ENCODE data around the gene MROH2A. TPM values are rescaled to one million over a fixed set of nuclear protein-coding genes. Genes with fewer than 3 reads are reported as not detected.

MROH2A gene
- total RNA-seq, 1 experiment from 2014 or later = not detected

DNA sequence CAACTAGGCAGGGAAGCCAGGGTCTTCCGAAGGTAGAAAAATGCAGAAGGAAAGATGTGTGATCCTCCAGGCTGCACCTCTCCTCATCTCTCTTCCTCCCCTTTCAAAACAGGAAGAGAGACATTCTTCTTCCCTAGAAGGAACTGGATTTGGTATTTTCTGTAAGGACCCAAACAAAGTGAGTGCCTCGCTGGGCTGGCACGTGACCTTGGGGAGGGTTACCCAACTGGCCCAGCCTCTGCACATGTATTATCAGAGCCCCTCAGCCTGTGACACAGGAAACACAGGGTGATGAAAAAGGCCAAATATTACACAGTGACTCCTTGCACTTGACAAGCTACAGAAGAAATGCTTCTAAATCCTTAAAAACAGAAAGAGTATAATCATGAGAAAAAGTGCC lies 73.9 kb downstream of the MROH2A start:
- ChIA-PET CTCF (no interaction called here), POLR2A (no interaction called here), RAD21 (ENCODE audit: low non-redundant PET in 1 of 2, low total read pairs in 2 of 2, uncharacterized antibody in 2 of 2, unreplicated experiment in 2 of 2) (no interaction called here)
- intact Hi-C loops (cut with micrococcal nuclease) = no loop called here
- Histone ChIP-seq H3K4me3 (replicated peaks in 1 of 2; ENCODE audit: low read depth in 1 of 2, low read length in 2 of 2) (no peak overlapping the region), H3K36me3 (ENCODE audit: control insufficient read depth in 1 of 2, insufficient read depth in 2 of 2, low read length in 2 of 2) (peaks cover 40 to 65% of the 10 kb centered on the region in 2 experiments), H2AFZ (ENCODE audit: low read depth, low read length, poor library complexity, severe bottlenecking) (no peak overlapping the region), H3K4me1 (ENCODE audit: control insufficient read depth in 1 of 2, insufficient read depth in 2 of 2, low read length in 2 of 2) (peaks cover 7 to 20% of the 10 kb centered on the region in 2 experiments), H3K4me2 (ENCODE audit: low read length) (no peak overlapping the region), H3K27ac (ENCODE audit: low read depth, low read length) (no peak overlapping the region), H3K9ac (ENCODE audit: low read length) (no peak overlapping the region), H4K20me1 (ENCODE audit: insufficient read depth) (no peaks in the 10 kb centered on the region), H3K9me3 (ENCODE audit: control insufficient read depth in 1 of 2, insufficient read depth in 1 of 2, low read depth in 1 of 2, low read length in 2 of 2) (no peaks in the 10 kb centered on the region), H3K27me3 (ENCODE audit: insufficient read depth, low read length) (no peaks in the 10 kb centered on the region), H3K79me2 (ENCODE audit: insufficient read depth, low read length) (peaks cover 72% of the 10 kb centered on the region), H3K9me2 (ENCODE audit: insufficient read depth) (no peaks in the 10 kb centered on the region)
- ATAC-seq (no peak), DNase-seq (ENCODE audit: low read depth, low spot score) (no peak)
- BruUV-seq (replicated peaks) = no TSS peak
- TF ChIP-seq, protein P1, sequence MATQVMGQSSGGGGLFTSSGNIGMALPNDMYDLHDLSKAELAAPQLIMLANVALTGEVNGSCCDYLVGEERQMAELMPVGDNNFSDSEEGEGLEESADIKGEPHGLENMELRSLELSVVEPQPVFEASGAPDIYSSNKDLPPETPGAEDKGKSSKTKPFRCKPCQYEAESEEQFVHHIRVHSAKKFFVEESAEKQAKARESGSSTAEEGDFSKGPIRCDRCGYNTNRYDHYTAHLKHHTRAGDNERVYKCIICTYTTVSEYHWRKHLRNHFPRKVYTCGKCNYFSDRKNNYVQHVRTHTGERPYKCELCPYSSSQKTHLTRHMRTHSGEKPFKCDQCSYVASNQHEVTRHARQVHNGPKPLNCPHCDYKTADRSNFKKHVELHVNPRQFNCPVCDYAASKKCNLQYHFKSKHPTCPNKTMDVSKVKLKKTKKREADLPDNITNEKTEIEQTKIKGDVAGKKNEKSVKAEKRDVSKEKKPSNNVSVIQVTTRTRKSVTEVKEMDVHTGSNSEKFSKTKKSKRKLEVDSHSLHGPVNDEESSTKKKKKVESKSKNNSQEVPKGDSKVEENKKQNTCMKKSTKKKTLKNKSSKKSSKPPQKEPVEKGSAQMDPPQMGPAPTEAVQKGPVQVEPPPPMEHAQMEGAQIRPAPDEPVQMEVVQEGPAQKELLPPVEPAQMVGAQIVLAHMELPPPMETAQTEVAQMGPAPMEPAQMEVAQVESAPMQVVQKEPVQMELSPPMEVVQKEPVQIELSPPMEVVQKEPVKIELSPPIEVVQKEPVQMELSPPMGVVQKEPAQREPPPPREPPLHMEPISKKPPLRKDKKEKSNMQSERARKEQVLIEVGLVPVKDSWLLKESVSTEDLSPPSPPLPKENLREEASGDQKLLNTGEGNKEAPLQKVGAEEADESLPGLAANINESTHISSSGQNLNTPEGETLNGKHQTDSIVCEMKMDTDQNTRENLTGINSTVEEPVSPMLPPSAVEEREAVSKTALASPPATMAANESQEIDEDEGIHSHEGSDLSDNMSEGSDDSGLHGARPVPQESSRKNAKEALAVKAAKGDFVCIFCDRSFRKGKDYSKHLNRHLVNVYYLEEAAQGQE (IDR thresholded peaks at IDR 0.05; ENCODE audit: low read depth) = no peak
- TF ChIP-seq SP1 (IDR thresholded peaks at IDR 0.05; ENCODE audit: low read depth) (no peak), JUND (IDR thresholded peaks at IDR 0.05) (no peak), EZH2phosphoT487 (IDR thresholded peaks at IDR 0.05; ENCODE audit: borderline replicate concordance) (no peak), FOSL1 (IDR thresholded peaks at IDR 0.05; ENCODE audit: low read depth) (no peak), SRF (IDR thresholded peaks at IDR 0.05; ENCODE audit: low read depth) (no peak), EGR1 (IDR thresholded peaks at IDR 0.05; ENCODE audit: low read depth) (no peak), CBX3 (IDR thresholded peaks at IDR 0.05; ENCODE audit: low read depth) (no peak)
- TF ChIP-seq, protein P2, sequence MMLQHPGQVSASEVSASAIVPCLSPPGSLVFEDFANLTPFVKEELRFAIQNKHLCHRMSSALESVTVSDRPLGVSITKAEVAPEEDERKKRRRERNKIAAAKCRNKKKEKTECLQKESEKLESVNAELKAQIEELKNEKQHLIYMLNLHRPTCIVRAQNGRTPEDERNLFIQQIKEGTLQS (IDR thresholded peaks at IDR 0.05) = no peak
- TF ChIP-seq, protein P3, sequence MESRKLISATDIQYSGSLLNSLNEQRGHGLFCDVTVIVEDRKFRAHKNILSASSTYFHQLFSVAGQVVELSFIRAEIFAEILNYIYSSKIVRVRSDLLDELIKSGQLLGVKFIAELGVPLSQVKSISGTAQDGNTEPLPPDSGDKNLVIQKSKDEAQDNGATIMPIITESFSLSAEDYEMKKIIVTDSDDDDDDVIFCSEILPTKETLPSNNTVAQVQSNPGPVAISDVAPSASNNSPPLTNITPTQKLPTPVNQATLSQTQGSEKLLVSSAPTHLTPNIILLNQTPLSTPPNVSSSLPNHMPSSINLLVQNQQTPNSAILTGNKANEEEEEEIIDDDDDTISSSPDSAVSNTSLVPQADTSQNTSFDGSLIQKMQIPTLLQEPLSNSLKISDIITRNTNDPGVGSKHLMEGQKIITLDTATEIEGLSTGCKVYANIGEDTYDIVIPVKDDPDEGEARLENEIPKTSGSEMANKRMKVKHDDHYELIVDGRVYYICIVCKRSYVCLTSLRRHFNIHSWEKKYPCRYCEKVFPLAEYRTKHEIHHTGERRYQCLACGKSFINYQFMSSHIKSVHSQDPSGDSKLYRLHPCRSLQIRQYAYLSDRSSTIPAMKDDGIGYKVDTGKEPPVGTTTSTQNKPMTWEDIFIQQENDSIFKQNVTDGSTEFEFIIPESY (IDR thresholded peaks at IDR 0.05; ENCODE audit: extremely low read depth, insufficient replicate concordance, low read length) = no peak

Data from HCT116 (cell line).